ENCODE data around the gene GRB10. TPM values are rescaled to one million over a fixed set of nuclear protein-coding genes. Genes with fewer than 3 reads are reported as not detected.
"Not testable (repeated sequence)": the region's sequence is repeated elsewhere in the genome, so short reads cannot be mapped to it uniquely, and the experiment has no call there.

GRB10 gene
- total and polyA plus RNA-seq, 3 experiments from 2014 or later: 0.20 to 0.49 (median 0.20) TPM

- Mint-ChIP-seq H3K36me3 (peaks cover 0 to 3% (median 0%) of the 10 kb centered on the region in 3 donors), H3K4me1 (no peaks in the 10 kb centered on the region), H3K27me3 (peaks cover 16 to 50% of the 10 kb centered on the region in 2 donors), H3K9me3 (no peaks in the 10 kb centered on the region), H3K4me3 (no peak overlapping the region), H3K27ac (no peak overlapping the region)
- DNase-seq: no peak
- H3K27ac ChIP-seq (ENCODE audit: low read depth, low read length): no peak overlapping the region
- H3K4me1 ChIP-seq (ENCODE audit: insufficient read depth, low read length): no peaks in the 10 kb centered on the region
- no peaks in the 10 kb centered on the region for H3K9me3 ChIP-seq (ENCODE audit: low read length)
- H3K27me3 ChIP-seq (ENCODE audit: insufficient read depth, low read length, poor library complexity, severe bottlenecking): no peaks in the 10 kb centered on the region
- ChIA-PET CTCF (no interaction called here), POLR2A (no interaction called here)
- no peak overlapping the region for H3K4me3 ChIP-seq (ENCODE audit: low read length)
- H3K36me3 ChIP-seq (ENCODE audit: insufficient read depth, low read length): no peaks in the 10 kb centered on the region
Measured at GRCh38 chr7:50556247-50556991, 226.3 kb downstream of the GRB10 start.

GRCh38 chr7:50555594-50556140, 227.0 kb downstream of the GRB10 start:
- H3K4me3 Mint-ChIP-seq: no peak overlapping the region
- H3K9me3 ChIP-seq (ENCODE audit: low read length): no peaks in the 10 kb centered on the region
- no peaks in the 10 kb centered on the region for H3K27me3 ChIP-seq (ENCODE audit: insufficient read depth, low read length, poor library complexity, severe bottlenecking)
- POLR2A ChIA-PET: no interaction called here
- no peak overlapping the region for H3K27ac ChIP-seq (ENCODE audit: low read depth, low read length)
- no peak for DNase-seq
- H3K4me1 Mint-ChIP-seq: no peaks in the 10 kb centered on the region
- H3K4me1 ChIP-seq (ENCODE audit: insufficient read depth, low read length): no peaks in the 10 kb centered on the region
- CTCF ChIA-PET: no interaction called here
- H3K36me3 ChIP-seq (ENCODE audit: insufficient read depth, low read length): no peaks in the 10 kb centered on the region
- peaks cover 16 to 50% of the 10 kb centered on the region in 2 donors for H3K27me3 Mint-ChIP-seq
- no peak overlapping the region for H3K4me3 ChIP-seq (ENCODE audit: low read length)
- H3K9me3 Mint-ChIP-seq: no peaks in the 10 kb centered on the region
- H3K36me3 Mint-ChIP-seq: peaks cover 0 to 3% (median 0%) of the 10 kb centered on the region in 3 donors
- no peak overlapping the region for H3K27ac Mint-ChIP-seq

DNA sequence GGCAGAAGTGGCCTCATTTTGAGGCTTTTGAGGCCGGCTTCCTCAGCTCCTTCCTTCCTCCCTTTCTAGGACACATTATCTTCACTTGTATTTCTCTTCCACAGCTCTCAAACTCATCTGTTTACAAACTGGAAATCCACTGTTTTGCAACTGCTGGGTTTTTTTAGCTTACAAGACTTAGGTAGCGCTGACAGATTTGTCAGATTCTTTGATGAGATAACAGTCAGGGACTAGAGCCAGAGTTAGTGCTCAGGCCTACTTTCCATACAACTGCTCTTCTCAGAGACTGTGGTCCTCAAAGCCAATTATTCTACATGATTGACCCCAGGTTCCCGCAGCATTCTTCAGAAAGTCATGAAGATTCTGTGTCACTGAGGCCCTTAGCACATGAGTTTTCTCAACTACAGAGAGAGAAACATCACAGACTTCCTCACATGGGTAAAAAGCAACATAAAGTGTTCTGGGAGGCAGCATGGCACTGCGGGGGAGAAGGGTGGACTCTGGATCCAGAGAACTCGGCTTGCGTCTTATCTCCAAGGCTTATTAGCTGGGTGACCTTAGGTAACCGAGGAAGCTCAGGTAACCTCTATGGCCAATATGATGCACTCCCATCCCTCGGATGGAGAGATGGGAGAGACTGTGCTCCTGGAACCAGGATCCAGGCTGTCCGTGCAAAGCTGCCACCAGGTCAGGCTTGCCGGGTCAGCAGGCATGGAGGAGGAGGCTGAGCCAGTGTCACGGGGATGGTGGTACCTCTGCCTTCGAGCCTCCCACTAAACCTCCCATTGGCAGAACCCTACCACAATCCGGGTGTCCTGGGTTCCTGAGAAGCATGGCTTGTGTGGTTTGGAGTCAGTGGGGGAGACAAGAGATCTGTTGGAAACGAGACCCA, 228.0 kb downstream of the GRB10 start:
- H3K4me3 ChIP-seq (ENCODE audit: low read length): no peak overlapping the region
- H3K9me3 ChIP-seq (ENCODE audit: low read length): no peaks in the 10 kb centered on the region
- no peaks in the 10 kb centered on the region for H3K27me3 ChIP-seq (ENCODE audit: insufficient read depth, low read length, poor library complexity, severe bottlenecking)
- POLR2A ChIA-PET: no interaction called here
- Mint-ChIP-seq H3K36me3 (peaks cover 0 to 3% (median 0%) of the 10 kb centered on the region in 3 donors), H3K27me3 (peaks cover 16 to 48% of the 10 kb centered on the region in 2 donors), H3K27ac (no peak overlapping the region), H3K4me3 (no peak overlapping the region), H3K9me3 (no peaks in the 10 kb centered on the region), H3K4me1 (no peaks in the 10 kb centered on the region)
- H3K4me1 ChIP-seq (ENCODE audit: insufficient read depth, low read length): no peaks in the 10 kb centered on the region
- CTCF ChIA-PET: no interaction called here
- H3K36me3 ChIP-seq (ENCODE audit: insufficient read depth, low read length): no peaks in the 10 kb centered on the region
- no peak for DNase-seq
- H3K27ac ChIP-seq (ENCODE audit: low read depth, low read length): no peak overlapping the region

DNA sequence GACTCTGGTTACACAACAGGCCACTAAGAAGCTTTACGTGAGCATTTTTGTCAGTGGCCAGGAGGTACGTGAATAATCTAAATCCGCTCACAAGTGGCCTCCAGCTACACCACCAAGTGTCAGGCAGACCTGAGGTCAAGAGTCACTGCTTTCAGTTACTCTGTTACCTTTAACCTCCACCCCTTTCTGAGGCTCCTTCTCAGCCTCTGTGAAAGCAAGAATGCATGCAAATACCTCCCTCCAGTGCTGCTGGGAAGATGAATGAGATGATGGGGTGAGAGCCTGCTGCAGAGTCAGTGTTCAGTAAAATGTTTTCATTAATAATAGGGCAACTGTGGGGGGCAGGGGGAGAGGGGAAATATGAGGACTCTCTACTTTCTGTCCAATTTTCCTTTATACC, 228.7 kb downstream of the GRB10 start:
- H3K27me3 Mint-ChIP-seq: peaks cover 15 to 45% of the 10 kb centered on the region in 2 donors
- no peaks in the 10 kb centered on the region for H3K4me1 ChIP-seq (ENCODE audit: insufficient read depth, low read length)
- no peak overlapping the region for H3K4me3 ChIP-seq (ENCODE audit: low read length)
- peaks cover 0 to 3% (median 0%) of the 10 kb centered on the region in 3 donors for H3K36me3 Mint-ChIP-seq
- H3K9me3 Mint-ChIP-seq: no peaks in the 10 kb centered on the region
- H3K4me1 Mint-ChIP-seq: no peaks in the 10 kb centered on the region
- H3K9me3 ChIP-seq (ENCODE audit: low read length): no peaks in the 10 kb centered on the region
- no peak overlapping the region for H3K4me3 Mint-ChIP-seq
- no peaks in the 10 kb centered on the region for H3K27me3 ChIP-seq (ENCODE audit: insufficient read depth, low read length, poor library complexity, severe bottlenecking)
- no peak overlapping the region for H3K27ac Mint-ChIP-seq
- H3K27ac ChIP-seq (ENCODE audit: low read depth, low read length): no peak overlapping the region
- H3K36me3 ChIP-seq (ENCODE audit: insufficient read depth, low read length): no peaks in the 10 kb centered on the region
- DNase-seq: no peak
- ChIA-PET POLR2A (no interaction called here), CTCF (no interaction called here)

DNA sequence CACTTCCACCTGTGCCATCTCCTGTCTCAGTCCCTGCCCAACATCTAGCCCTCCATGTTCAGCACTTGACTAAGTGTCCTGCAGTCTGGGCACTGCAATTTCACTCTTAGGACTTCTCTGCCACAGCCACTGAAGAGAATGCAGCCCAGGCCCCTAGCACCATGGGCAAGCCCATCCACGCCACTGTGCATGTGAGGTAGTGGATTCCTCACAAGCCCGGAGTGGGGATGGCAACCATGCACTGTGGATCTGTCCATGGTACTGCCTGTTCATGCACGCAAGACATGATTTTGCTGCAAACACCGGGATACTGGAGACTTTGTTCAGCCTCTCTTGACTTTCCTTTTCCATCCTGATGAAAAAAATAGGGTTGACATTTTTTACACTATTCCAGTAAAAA, 229.8 kb downstream of the GRB10 start:
- H3K4me1 ChIP-seq (ENCODE audit: insufficient read depth, low read length): no peaks in the 10 kb centered on the region
- CTCF ChIA-PET: no interaction called here

GRCh38 chr7:50552139-50552538, 230.6 kb downstream of the GRB10 start:
- H3K36me3 ChIP-seq (ENCODE audit: insufficient read depth, low read length): no peaks in the 10 kb centered on the region
- CTCF ChIA-PET: interaction anchor here (1.4 kb wide), 1 partner anchor 9 kb away, joined by 3 read pairs; no protein-coding TSS in a partner anchor

More for the DNA sequence above, 229.8 kb downstream of the GRB10 start:
- Histone ChIP-seq H3K36me3 (ENCODE audit: insufficient read depth, low read length) (no peaks in the 10 kb centered on the region), H3K4me3 (ENCODE audit: low read length) (no peak overlapping the region), H3K27me3 (ENCODE audit: insufficient read depth, low read length, poor library complexity, severe bottlenecking) (no peaks in the 10 kb centered on the region), H3K27ac (ENCODE audit: low read depth, low read length) (no peak overlapping the region), H3K9me3 (ENCODE audit: low read length) (no peaks in the 10 kb centered on the region)
- Mint-ChIP-seq H3K36me3 (peaks cover 0 to 3% (median 0%) of the 10 kb centered on the region in 3 donors), H3K27ac (no peak overlapping the region), H3K4me3 (no peak overlapping the region), H3K27me3 (peaks cover 13 to 35% of the 10 kb centered on the region in 2 donors), H3K9me3 (no peaks in the 10 kb centered on the region), H3K4me1 (no peaks in the 10 kb centered on the region)
- POLR2A ChIA-PET: no interaction called here
- DNase-seq: no peak

GRCh38 chr7:50545613-50546012, 237.1 kb downstream of the GRB10 start:
- H3K36me3 Mint-ChIP-seq; H3K27me3 ChIP-seq (ENCODE audit: insufficient read depth, low read length, poor library complexity, severe bottlenecking); H3K4me3 ChIP-seq (ENCODE audit: low read length); DNase-seq; H3K4me1 ChIP-seq (ENCODE audit: insufficient read depth, low read length); H3K9me3 Mint-ChIP-seq; CTCF ChIA-PET; H3K27ac ChIP-seq (ENCODE audit: low read depth, low read length); H3K4me3 Mint-ChIP-seq; H3K4me1 Mint-ChIP-seq; H3K27ac Mint-ChIP-seq; POLR2A ChIA-PET; H3K27me3 Mint-ChIP-seq; H3K36me3 ChIP-seq (ENCODE audit: insufficient read depth, low read length); H3K9me3 ChIP-seq (ENCODE audit: low read length): not testable (repeated sequence)

More at GRCh38 chr7:50552139-50552538, 230.6 kb downstream of the GRB10 start:
- Mint-ChIP-seq H3K9me3 (no peaks in the 10 kb centered on the region), H3K27ac (no peak overlapping the region), H3K4me1 (no peaks in the 10 kb centered on the region), H3K27me3 (peaks cover 9 to 29% of the 10 kb centered on the region in 2 donors), H3K36me3 (peaks cover 0 to 3% (median 0%) of the 10 kb centered on the region in 3 donors), H3K4me3 (no peak overlapping the region)
- H3K9me3 ChIP-seq (ENCODE audit: low read length): no peaks in the 10 kb centered on the region
- H3K27ac ChIP-seq (ENCODE audit: low read depth, low read length): no peak overlapping the region
- H3K4me3 ChIP-seq (ENCODE audit: low read length): no peak overlapping the region
- no peaks in the 10 kb centered on the region for H3K4me1 ChIP-seq (ENCODE audit: insufficient read depth, low read length)
- H3K27me3 ChIP-seq (ENCODE audit: insufficient read depth, low read length, poor library complexity, severe bottlenecking): no peaks in the 10 kb centered on the region
- DNase-seq: no peak
- POLR2A ChIA-PET: no interaction called here

DNA sequence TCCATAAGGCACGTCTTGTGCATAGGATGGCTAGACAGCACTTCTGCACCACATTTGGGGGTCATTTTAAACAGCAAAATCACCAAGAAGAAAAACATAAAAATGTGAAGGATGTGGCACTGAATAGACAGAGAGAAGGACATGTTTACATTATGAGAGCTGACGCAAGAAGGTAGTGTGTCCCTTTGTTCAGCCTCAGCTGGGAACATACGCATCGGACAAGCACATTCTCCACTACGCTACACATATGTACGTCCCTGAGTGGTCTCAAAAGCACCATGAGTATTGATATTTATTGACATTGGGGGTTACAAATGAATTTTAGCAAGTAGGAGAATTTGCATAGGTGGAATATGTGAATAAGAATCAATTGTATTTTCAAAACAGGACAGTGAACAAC, 237.7 kb downstream of the GRB10 start:
- CTCF ChIA-PET: no interaction called here
- no peaks in the 10 kb centered on the region for H3K4me1 Mint-ChIP-seq
- H3K36me3 Mint-ChIP-seq: no peaks in the 10 kb centered on the region
- H3K4me3 ChIP-seq (ENCODE audit: low read length): no peak overlapping the region
- H3K4me3 Mint-ChIP-seq: no peak overlapping the region
- H3K9me3 ChIP-seq (ENCODE audit: low read length): no peaks in the 10 kb centered on the region
- H3K27ac Mint-ChIP-seq: no peak overlapping the region
- POLR2A ChIA-PET: no interaction called here
- peaks cover 0 to 4% of the 10 kb centered on the region in 2 donors for H3K27me3 Mint-ChIP-seq
- H3K27ac ChIP-seq (ENCODE audit: low read depth, low read length): no peak overlapping the region
- H3K36me3 ChIP-seq (ENCODE audit: insufficient read depth, low read length): no peaks in the 10 kb centered on the region
- H3K4me1 ChIP-seq (ENCODE audit: insufficient read depth, low read length): no peaks in the 10 kb centered on the region
- H3K9me3 Mint-ChIP-seq: no peaks in the 10 kb centered on the region
- H3K27me3 ChIP-seq (ENCODE audit: insufficient read depth, low read length, poor library complexity, severe bottlenecking): no peaks in the 10 kb centered on the region
- DNase-seq: no peak

Data from CD8-positive, alpha-beta memory T cell (primary cell).